Activated T-cell treated with anti-CD3 and anti-CD28 coated beads for 24 hours (primary cell): ENCODE measurements around the gene ATF7.
"Not testable (repeated sequence)": the region's sequence is repeated elsewhere in the genome, so short reads cannot be mapped to it uniquely, and the experiment has no call there.

ENCODE experiments used
- DNase-seq: peaks from one replicate; pipeline ENCODE4 v3.0.0-alpha.2; 2020; ENCODE audit warnings: low read depth

Gene ATF7

DNA sequence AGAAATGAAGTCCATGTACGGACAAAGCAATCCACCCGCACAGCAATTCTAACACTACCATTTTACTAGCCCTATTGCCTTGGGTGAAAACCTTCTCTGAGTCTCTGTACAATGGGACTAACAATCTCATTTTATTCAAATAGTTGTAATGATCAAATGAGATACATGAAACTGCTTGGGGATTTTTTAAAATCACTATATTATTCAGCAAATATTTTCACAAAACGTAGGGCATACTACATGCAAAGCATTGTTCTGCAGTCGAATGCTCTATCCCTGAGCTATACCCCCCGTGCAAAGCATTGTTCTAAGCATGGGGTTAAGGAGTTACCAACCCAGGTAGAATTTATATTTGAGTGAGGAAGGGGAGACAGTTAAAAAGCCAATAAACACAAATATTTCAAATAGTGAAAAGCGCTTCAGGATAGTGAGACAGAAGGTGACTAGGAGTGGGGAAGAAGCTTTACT, 554 bp upstream of the ATF7 start:
- DNase-seq: no peak

DNA sequence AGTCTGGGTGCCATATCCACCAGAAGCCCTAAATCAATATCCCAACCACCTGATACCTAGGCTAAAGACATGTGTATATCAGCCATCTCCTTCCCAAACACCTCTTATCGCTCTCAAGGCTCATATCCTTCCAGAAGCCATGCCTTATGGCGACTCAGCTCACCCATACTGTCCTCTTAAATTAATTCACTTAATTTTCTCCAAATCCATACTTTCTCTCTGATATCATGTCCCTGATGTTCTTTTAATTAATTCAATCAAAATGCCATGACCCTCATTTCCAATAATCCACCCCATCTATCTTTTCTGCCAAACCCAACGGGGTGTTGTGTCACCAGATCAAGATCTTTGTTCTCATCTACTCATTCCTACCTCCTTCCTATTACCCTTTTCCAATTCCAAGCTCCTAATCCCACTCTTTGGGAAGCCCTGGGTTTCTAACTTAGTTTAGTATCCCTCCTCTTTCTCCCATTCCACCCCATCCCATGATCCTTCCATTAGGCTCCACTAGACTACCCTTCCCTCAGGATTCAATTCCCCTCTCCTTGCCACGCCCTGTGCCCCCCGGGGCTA, 723 bp downstream of the ATF7 start:
- no peak for DNase-seq

DNA sequence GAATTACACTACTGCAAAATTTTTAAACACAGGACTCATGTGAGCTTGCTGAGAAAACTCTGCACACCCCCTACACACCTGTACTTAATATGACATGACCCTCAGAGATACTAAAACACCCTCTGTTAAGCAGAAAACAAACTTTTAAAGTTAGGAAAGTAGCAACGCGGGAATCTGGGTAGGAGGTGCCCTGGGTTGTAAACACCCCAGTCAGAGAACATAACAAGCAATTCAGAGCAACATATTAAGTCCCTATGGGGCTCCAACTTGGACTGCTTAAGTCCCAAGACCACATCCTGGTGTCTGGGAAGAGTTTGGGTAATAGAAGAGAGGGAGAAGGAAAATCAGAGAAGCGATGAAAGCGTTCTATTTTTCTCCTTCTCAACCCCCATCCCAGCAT, 1.2 kb downstream of the ATF7 start:
- no peak for DNase-seq

DNA sequence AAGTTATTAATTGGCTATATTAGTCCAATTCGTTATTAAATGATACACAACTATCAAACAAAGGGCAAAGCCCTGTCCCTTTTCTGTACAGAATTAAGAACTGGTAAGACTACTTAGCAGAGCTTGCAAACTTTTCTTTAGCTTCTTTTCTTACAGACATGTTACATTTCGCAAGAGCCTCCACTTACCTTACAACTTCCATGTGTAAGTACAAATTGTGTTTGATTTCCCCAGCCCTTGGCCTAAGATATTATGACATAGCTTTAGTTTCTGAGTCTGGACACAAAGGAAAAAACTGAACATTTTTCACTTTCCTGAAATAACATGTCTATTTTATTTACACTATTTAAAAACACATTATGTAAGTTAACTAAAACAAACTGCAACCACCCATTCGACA, 1.7 kb downstream of the ATF7 start:
- no peak for DNase-seq

DNA sequence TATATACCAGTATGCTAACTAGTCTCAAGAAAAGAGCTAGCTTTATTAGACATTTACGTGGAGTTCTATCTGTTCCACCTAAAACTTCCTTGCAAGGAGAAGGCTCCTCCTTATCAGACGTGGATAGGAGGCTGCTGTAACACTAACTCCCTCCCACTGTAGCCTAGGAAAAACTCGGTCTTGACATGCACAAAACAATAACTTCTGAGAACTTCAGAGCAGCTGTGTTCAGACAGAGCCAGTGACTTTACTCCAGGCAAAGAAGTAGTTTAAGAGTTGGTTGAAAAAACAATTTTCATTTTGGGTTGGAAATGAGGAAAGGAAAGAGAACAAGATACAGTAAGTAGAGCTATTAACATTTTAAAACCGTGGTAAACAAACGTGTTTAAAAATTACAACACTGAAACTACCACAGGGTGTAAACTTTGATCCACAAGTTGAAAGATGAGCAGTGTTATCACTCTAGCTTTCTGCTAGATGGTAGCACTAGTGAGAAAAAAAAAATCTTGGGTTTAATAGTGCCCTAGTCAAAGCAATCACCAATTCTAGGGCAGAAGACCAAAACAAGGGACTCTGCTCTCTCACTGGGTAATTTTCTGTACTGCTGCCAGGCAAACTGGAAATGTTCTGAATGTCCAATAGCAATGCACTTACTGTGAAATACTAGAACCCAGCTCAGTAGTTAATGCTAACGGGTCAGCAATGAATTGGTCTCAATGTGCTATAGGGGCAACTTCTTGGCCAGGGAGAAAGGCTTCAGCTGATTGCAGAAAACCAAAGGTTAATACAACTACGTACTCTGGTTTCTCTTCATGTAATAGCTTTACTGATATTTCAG, 2.4 kb downstream of the ATF7 start:
- DNase-seq: no peak

DNA sequence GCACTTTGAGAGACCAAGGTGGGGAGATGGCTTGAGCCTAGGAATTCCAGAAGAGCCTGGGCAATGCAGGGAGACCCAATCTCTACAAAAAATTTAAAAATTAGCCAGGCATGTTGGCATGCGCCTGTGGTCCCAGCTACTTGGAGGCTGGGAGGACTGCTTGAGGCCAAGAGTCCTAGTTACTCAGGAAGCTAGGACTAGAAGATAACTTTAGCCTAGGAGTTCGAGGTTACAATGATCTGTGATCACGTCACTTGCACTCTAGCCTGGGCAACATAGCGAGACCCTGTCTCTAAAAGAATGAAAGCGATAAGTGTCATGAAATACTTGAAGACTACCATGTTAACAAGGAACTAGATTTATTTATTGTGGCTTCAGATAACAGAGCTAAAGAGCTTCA, 3.5 kb downstream of the ATF7 start:
- no peak for DNase-seq

DNA sequence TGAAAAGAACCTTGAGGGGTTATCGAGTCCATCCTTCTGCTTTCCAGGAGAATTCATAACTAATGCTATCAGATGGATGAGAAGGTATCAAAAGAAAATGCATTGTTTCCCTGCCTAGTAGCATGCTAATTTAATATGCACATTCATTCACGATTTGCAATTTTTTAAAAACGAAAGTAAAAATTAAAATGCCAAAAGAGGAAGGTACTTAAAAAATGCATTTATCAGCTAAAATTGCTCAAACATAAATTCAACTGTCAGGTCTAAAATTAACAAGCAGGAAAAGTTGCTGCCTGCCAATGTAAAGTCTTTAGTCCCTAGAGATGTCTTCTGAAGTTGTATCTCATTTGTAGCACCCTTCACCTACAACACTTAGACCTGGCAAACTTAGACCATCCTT, 7.9 kb downstream of the ATF7 start:
- no peak for DNase-seq

DNA sequence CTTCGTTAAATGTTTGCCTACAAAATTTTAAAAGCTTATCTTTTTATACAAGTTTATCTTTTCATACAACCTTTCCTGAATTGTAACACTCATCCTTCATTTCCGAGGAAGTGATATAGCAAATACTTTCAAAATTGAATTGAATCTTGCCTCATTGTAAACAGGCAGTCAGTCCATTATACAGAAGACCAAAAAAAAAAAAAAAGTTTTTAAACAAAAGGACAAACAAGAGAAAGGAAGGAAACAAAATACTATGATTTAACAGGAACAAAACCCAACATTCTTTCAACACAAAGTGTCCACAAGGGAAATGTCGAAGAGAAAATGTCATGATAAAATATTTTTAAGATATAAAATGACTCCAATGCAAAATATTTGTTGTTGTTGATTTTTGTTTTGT, 8.5 kb downstream of the ATF7 start:
- no peak for DNase-seq

DNA sequence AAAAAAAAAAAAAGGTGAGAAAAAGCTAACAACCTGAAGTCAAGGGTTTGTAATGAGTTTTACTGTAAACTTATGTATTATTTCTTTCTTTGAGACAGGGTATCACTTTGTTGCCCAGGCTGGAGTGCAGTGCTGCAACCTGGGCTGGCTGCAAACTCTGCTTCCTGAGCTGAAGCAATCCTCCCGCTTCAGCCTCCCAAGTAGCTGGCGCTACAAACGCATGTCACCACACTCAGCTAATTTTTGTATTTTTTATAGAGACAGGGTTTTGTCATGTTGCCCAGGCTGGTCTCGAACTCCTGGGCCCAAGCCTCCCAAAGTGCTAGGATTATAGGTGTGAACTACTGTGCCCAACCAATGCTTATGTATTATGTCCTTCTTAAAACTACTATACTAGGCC, 9.2 kb downstream of the ATF7 start:
- DNase-seq: no peak

DNA sequence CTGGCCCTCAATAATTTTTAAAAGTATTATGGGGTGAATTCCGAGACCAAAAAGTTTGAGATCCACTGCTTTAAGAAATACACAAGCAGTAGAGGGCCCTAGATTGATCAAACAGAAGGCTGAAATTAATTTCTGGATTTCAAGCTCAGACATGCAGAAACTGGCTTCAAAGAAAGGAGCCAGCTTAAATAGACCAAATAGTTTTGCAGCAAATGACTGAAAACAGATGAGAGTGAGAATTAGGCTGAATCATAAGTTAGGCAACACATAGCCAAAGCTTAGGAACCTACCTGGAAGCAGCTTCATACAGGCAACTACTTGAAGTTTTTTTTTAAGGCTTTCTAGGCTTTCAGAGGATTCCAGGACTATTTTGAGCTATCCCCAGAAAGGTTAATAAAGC, 12.4 kb downstream of the ATF7 start:
- no peak for DNase-seq

DNA sequence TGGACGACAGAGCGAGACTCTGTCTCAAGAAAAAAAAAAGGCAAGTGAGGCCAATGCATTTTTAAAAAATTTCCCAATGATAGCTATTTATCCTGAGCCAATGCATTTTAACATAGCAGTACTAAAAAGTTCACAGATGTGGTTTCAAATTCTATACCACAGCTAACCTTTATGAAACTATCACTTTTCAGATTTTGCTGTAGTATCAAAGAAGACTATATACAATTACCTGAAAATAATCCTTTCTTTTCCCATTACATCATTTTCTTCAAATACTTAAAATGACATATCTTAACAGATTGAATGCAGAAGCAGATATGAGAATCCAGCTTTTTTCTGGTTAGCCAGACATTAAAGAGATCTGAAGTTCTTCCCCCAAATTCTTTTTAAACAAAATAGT, 13.2 kb downstream of the ATF7 start:
- DNase-seq: no peak

DNA sequence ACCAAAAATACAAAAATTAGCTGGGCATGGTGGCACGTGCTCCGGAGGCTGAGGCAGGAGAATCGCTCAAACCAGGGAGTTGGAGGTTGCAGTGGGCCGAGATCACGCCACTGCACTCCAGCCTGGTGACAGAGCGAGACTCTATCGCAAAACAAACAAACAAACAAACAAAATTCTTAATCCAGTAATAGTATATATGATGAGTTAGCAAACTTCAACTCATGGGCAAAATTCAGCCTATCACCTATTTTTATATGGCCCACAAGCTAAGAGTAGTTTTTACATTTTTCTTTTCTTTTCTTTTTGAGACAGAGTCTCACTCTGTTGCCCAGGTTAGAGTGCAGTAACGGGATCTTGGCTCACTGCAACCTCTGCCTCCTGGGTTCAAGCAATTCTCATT, 14.9 kb downstream of the ATF7 start:
- no peak for DNase-seq

DNA sequence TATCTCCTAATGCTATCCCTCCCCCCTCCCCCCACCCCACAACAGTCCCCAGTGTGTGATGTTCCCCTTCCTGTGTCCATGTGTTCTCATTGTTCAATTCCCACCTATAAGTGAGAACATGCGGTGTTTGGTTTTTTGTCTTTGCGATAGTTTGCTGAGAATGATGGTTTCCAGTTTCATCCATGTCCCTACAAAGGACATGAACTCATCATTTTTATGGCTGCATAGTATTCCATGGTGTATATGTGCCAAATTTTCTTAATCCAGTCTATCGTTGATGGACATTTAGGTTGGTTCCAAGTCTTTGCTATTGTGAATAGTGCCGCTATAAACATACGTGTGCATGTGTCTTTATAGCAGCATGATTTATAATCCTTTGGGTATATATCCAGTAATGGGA, 19.5 kb downstream of the ATF7 start:
- not testable (repeated sequence) for DNase-seq

DNA sequence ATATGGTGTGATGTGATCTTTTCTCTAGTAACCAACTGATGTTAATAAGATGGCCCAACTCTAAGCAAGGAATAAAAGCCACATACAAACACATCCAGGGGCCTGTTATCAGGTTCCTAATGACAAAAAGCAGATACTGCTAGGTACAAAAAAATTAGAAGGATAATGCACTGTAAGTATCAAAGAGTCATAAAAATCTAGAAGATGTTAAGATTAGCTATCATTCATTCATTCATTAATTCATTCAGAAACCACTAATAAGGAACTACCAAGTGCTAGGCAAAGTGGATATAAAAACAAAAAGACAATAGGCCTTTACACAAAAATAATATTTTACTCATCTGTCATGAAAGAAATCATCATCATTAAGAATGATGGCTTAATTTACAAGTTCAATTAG, 21.6 kb downstream of the ATF7 start:
- no peak for DNase-seq

DNA sequence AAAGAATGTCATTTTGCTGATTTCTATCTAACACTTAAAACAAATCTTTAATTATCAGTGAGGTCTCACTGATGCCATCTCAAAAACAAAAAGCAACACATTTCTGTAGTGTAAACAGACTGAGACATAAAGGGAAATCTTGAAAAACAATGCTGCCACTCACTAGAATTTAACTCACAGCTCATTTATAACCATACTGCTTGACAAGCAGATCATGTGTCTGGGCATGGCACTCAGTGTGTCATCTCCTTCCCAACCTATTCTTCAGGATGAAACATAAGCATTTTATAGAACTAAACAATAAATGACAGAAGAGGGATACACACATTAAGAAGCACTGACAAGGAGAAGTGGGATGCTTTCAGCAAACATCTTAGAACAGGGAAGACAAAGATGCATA, 22.4 kb downstream of the ATF7 start:
- no peak for DNase-seq

DNA sequence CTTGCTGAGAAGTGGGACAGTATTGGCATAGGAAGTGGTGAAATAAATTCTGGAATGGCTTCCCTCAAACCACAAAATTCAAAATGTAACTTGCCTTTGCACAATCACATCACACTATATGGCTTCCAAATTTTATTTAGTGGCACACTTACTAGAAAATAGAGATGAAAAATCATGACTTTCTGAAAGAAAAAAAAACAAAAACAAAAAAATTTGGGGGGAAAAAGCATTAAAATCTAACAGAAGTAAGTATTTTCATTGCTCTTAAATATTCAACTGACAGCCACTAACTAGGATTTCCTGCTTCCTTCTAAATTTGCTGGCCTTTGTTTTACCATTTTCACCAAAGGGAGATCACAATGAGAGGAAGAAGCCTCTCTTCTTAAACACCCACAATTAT, 23.0 kb downstream of the ATF7 start:
- no peak for DNase-seq

DNA sequence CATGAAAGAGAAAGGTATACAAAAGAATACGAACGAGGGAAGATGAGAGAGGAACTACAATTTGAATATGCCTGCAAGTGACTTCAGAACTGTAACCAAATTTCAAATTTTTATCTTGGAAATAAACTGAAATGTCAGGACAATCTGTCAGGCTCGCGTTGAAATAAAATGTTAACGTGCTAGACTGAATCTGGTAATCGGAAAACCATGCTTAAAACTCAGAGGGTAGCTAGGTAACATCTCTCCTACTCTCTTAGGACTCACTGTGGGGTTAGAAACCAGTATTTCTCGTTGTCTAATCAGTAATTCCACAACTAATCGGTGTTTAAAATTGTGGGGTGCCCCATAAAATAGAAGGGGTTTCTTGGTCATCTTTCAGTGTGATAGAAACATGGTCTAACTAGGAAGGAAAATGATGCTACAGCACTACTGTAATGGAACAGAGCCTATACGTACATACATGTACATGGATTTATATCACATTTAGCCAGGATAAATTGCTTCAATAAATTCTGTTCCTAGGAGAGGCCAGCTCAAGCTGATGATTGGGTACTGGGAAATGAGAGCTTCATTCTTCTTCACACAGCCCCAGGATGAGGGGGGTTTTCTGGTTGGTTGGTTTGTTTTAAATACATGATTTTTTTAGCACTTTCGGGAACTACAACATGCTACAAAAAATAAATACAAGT, 23.9 kb downstream of the ATF7 start:
- DNase-seq: no peak

DNA sequence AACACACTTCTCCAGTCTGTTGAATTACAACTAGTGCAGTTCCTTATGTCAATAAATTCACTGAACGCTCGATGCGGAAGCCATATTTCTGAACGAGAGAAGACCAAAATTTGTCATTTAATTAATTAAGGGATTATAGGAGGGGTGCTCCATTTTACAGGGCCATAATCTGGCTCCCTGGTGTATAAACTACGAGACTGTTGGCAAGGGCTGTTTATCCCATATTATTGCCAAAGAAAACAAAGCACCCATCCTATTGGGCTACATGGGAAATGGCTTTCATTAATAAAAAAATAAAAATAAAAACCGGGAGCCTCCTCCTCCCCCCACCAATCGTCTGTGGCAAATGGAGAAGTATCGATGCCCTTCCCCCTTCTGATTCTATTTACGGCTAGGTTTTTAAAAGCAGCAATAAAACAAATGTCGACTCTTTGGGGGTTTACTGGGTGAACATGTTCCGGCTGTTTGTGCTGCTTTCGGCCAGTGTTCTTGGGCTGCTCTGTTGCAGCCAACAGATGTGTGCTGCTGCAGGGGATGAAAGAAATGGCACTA, 24.8 kb downstream of the ATF7 start:
- no peak for DNase-seq

DNA sequence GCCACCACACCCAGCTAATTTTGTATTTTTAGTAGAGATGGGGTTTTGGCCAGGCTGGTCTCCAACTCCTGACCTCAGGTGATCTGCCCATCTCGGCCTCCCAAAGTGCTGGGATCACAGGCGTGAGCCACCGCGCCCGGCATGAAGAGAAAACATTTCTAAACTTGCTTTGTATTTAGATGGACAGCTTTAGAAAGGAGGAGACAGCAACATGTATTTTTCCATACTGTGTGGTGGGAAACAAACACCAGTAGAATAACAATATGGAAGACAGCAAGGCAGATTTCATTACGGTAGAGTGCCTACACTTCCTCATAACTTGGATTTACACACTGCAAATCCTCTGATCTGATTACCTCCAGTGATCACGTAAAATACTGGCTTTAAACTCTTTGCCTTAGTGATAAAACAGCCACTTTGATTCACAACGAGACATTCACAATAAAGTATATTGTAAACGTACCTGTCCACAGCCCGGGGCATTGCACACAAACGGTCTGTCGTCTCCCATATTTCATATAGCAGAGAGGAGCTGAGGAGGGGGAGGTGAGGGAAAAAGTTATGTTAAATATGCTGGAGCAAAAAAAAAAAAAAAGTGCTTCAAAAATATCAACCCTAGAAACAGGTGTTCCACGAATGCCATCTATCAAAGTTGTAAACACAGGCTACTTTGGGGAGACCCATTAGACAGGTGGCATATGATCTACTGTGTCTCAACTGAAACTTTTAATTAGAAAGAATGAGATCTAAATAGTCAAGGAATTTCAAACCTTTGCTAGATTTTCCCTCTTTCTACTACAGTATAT, 25.5 kb downstream of the ATF7 start:
- no peak for DNase-seq

DNA sequence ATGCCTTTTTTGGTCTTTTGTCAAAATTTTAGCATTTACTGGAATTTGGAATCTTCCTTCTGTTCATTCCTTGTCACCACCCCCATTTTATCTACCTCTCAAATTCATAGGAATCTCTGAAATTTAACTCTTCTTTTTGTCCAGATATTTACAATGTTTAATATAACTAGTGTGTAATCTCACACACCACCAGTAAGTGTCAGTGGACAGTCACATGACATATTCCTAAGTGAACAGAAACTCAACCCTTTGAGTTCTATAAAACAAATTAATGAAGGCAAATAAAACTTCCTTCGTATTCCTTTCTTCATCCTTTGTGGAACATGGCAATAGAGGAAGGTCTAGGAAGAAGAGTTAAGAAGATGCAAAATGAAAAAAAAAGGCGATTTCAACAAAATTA, 26.6 kb downstream of the ATF7 start:
- no peak for DNase-seq

DNA sequence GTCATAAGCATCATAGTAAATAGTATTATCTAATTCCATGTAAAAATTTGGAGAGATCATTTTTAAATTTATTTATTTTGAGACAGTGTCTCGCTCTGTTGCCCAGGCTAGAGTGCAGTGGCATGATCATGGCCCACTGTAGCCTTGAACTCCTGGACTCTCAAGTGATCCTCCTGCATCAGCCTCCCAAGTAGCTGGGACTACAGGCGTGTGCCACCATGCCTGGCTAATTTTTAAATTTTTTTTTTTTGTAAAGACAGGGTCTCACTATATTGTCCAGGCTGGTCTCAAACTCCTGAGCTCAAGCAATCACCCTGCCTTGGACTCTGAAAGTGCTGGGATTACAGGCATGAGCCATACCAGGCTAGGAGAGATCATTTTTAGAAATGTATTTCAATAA, 27.2 kb downstream of the ATF7 start:
- not testable (repeated sequence) for DNase-seq

DNA sequence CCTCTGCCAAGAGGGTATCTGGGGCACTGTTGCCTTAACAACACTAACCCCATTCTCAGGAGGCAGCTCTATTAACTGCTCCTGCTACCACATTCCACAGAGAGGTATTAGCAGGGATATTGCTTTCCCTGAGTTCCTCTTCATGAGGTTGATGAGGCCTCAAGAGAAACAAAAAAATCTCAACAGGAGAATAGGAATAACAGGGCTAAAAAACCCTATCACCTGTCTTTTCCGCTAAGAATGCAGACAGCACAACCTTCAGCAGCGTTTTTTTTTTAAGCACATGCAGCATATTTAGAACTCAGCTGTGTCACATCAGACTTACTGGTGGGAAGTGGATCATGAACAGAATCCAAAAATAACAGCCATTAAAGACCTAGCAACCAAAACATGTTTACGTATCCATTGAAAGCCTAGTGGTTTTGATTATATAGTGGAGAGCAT, 29.2 kb downstream of the ATF7 start:
- no peak for DNase-seq
